ENCODE results near the gene WDR45.

DNA sequence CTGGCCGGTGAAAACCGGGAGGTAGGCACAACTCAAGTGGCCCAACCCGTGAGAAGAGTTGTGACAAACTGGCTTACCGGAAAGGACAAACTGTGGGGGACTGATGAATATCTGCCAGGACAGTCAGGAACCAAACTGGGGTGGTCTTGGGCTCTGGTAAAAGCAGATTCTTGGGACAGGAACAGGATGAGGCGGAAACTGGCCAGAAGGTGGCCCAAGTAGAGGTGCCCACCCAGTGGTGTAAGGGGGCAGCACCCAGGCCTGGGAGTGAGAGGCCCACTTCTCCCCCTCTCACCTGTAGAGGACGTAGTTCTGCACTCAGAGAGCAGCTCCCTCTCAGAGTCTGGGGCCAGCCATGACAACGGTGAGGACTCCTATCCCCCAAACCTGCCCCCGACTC is 15.0 kb downstream of the WDR45 start:
- TF ChIP-seq CTCF (IDR thresholded peaks at IDR 0.05) (no peak), POLR2A (IDR thresholded peaks at IDR 0.05) (no peak)
